ENCODE data around the gene ACTG1.

GRCh38 chr17:81539571-81539900 is 26.9 kb upstream of the ACTG1 start:
- TF ChIP-seq SNAI2 (CRISPR knock-in tag; IDR thresholded peaks at IDR 0.05): no peak
- no peak for TF ChIP-seq CSRNP3 (CRISPR knock-in tag; IDR thresholded peaks at IDR 0.05)
- TF ChIP-seq ZFP30 (CRISPR knock-in tag; IDR thresholded peaks at IDR 0.05): no peak
- TF ChIP-seq ZFP3 (CRISPR knock-in tag; IDR thresholded peaks at IDR 0.05): no peak
- no peak for TF ChIP-seq OSR1 (CRISPR knock-in tag; IDR thresholded peaks at IDR 0.05)
